ENCODE results near the gene MPHOSPH10.
"Not testable (repeated sequence)": the region's sequence is repeated elsewhere in the genome, so short reads cannot be mapped to it uniquely, and the experiment has no call there.

Gene MPHOSPH10

GRCh38 chr2:71130152-71130904 is at the start of gene MPHOSPH10, which contains the start of gene MCEE:
Gene MPHOSPH10, plus strand, starts transcription at chr2:71130634. Its CDS starts 32 bp downstream, at chr2:71130666.
Gene MCEE, minus strand, starts transcription at chr2:71130229. Its CDS starts 10 bp downstream, at chr2:71130219.
- peak within 1 kb of the TSS; percentile 72 for H3K4me3 ChIP-seq (ENCODE audit: low read depth, low read length)
- DNase-seq (ENCODE audit: low read depth): peak; percentile 47
- TF ChIP-seq CTCF (IDR thresholded peaks at IDR 0.05; ENCODE audit: control insufficient read depth, extremely low read depth, insufficient read depth): no peak

GRCh38 chr2:71082402-71083252 is 47.8 kb upstream of the MPHOSPH10 start:
- no peak for DNase-seq (ENCODE audit: low read depth)
- TF ChIP-seq CTCF (IDR thresholded peaks at IDR 0.05; ENCODE audit: control insufficient read depth, extremely low read depth, insufficient read depth): no peak
- no peak overlapping the region for H3K4me3 ChIP-seq (ENCODE audit: low read depth, low read length)

GRCh38 chr2:71083297-71083696 is 47.1 kb upstream of the MPHOSPH10 start:
- not testable (repeated sequence) for DNase-seq (ENCODE audit: low read depth); H3K4me3 ChIP-seq (ENCODE audit: low read depth, low read length)

- not testable (repeated sequence) for DNase-seq (ENCODE audit: low read depth); H3K4me3 ChIP-seq (ENCODE audit: low read depth, low read length)
Observed at GRCh38 chr2:71083752-71084312, 46.6 kb upstream of the MPHOSPH10 start.

- DNase-seq (ENCODE audit: low read depth); H3K4me3 ChIP-seq (ENCODE audit: low read depth, low read length): not testable (repeated sequence)
Observed at GRCh38 chr2:71085325-71086003, 45.0 kb upstream of the MPHOSPH10 start.

- DNase-seq (ENCODE audit: low read depth); H3K4me3 ChIP-seq (ENCODE audit: low read depth, low read length): not testable (repeated sequence)
Observed at GRCh38 chr2:71089475-71089874, 41.0 kb upstream of the MPHOSPH10 start.

- H3K4me3 ChIP-seq (ENCODE audit: low read depth, low read length); DNase-seq (ENCODE audit: low read depth): not testable (repeated sequence)
Observed at GRCh38 chr2:71091808-71092207, 38.6 kb upstream of the MPHOSPH10 start.

GRCh38 chr2:71092491-71093260 is 37.8 kb upstream of the MPHOSPH10 start:
- H3K4me3 ChIP-seq (ENCODE audit: low read depth, low read length); DNase-seq (ENCODE audit: low read depth): not testable (repeated sequence)

- DNase-seq (ENCODE audit: low read depth): no peak
- H3K4me3 ChIP-seq (ENCODE audit: low read depth, low read length): no peak overlapping the region
- TF ChIP-seq CTCF (IDR thresholded peaks at IDR 0.05; ENCODE audit: control insufficient read depth, extremely low read depth, insufficient read depth): peak; percentile 59
Observed at GRCh38 chr2:71100195-71100964, 30.1 kb upstream of the MPHOSPH10 start.

All from LNCaP clone FGC (cell line).